Keratinocyte (primary cell): ENCODE results near the gene SLC51A.

ENCODE experiments used
- EZH2 ChIP-seq: IDR thresholded peaks from one replicate; pipeline ENCODE4 v1.6.1; 2012; ENCODE audit warnings: inconsistent platforms, mild to moderate bottlenecking, low read length, moderate library complexity
- TF ChIP-seq, protein P1 (sequence below), 3 experiments: IDR thresholded peaks in 1 of 3; conservative IDR thresholded peaks in 1 of 3; optimal IDR thresholded peaks in 1 of 3; 2 replicates in 2 of 3; 3 replicates in 1 of 3; pipeline versions ENCODE3 to v1.5.1; 2011; ENCODE audit warnings: low read length in 3 of 3, mild to moderate bottlenecking in 3 of 3, moderate library complexity in 2 of 3, control low read depth in 1 of 3, inconsistent platforms in 1 of 3; ENCODE audit not compliant: insufficient read depth in 2 of 3; ENCODE audit errors: extremely low read depth in 1 of 3

DNA sequence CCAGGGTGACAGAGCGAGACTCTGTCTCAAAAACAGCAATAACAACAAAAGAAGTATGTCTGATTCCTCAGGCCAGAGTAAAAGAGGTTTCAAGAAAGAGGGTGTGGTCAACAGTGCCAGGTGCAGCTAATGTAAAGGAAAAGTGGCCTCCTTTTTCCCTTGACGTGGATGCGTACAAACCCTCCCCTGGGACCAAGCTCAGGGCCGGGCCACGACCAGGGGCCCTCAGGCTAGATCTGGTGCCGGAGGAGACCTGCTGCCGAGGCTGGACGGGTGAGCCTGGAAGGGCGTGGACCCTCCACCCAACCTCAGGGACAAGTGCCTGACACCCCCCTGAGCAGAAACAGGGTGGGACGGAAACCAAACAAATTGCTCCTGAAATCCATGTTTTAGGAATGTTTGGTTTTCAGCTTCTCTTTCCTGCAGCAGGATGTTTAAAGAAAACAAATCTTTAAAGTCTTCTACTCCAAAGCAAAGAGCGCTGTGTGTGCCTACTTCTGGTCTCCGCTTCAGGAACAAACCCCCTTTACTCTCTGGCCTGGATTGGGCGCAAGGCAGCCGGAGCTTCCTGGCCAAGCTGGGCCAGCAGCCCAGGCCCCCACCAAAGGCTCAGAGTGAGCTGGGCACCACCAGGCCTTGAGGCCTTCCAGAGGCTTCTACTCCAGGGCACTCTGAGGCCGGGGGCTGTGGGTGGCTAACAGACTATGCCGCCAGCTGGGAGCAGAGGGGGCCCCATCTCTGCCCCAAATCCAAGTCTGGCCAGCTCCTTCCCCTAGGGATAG lies 26.6 kb upstream of the SLC51A start:
- TF ChIP-seq, protein P1, sequence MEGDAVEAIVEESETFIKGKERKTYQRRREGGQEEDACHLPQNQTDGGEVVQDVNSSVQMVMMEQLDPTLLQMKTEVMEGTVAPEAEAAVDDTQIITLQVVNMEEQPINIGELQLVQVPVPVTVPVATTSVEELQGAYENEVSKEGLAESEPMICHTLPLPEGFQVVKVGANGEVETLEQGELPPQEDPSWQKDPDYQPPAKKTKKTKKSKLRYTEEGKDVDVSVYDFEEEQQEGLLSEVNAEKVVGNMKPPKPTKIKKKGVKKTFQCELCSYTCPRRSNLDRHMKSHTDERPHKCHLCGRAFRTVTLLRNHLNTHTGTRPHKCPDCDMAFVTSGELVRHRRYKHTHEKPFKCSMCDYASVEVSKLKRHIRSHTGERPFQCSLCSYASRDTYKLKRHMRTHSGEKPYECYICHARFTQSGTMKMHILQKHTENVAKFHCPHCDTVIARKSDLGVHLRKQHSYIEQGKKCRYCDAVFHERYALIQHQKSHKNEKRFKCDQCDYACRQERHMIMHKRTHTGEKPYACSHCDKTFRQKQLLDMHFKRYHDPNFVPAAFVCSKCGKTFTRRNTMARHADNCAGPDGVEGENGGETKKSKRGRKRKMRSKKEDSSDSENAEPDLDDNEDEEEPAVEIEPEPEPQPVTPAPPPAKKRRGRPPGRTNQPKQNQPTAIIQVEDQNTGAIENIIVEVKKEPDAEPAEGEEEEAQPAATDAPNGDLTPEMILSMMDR (optimal IDR thresholded peaks at IDR 0.05 in 1 of 3, IDR thresholded peaks at IDR 0.05 in 1 of 3, conservative IDR thresholded peaks at IDR 0.05 in 1 of 3; ENCODE audit: extremely low read depth in 1 of 3, insufficient read depth in 2 of 3, low read length in 3 of 3): no peak
- no peak for TF ChIP-seq EZH2
